Measurements from ENCODE around the gene SNCB.

SNCB gene

DNA sequence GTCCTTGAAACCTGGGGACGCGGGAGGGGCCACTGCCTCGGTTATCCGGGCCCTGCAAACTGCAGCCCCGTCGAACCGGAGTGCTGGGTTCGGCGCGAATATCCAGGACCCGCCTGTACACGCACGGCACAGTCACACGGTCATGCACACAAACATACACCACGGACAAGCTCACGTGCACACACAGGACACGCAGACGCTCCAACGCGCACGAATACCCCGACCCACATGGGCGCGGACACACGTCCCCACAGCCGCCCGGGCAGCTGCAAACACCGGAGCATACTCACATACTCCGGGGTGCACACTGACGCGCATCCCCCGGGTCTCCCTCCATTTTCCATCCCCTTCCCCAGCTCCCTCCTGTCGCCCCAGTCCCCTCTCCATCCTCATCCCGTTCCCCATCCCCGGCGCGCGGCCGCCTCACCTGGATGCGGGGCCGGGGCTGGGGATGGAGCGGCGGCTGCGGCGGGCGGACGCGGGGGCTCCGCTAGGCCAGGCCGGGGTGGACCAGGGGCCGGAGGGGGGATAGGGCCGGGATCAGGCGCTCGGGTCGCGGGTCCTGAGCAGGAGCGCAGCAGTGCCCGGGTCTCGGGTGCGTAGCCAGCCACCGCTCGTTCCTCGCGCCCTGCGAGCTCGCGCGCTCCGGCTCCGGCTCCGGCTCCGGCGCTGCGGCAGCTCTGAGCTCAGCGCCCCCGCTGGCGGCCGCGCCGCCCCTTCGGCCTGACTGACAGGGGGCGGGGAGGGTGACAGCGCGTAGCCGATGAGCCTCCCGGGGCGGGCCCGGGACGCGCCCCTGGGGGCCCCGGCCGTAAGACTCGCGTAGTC, at the start of gene SNCB, which contains the start of gene EIF4E1B:
TSS of gene SNCB (minus strand) at position 682 of the 828 bp plus-strand sequence. CDS start 880 bp downstream, outside the sequence.
TSS of gene EIF4E1B (plus strand) at position 823 of the 828 bp plus-strand sequence. CDS start 12,113 bp downstream, outside the sequence.
- peak in 1 of 2 donors; percentile 34 for DNase-seq (ENCODE audit: low read depth in 2 of 2)

DNA sequence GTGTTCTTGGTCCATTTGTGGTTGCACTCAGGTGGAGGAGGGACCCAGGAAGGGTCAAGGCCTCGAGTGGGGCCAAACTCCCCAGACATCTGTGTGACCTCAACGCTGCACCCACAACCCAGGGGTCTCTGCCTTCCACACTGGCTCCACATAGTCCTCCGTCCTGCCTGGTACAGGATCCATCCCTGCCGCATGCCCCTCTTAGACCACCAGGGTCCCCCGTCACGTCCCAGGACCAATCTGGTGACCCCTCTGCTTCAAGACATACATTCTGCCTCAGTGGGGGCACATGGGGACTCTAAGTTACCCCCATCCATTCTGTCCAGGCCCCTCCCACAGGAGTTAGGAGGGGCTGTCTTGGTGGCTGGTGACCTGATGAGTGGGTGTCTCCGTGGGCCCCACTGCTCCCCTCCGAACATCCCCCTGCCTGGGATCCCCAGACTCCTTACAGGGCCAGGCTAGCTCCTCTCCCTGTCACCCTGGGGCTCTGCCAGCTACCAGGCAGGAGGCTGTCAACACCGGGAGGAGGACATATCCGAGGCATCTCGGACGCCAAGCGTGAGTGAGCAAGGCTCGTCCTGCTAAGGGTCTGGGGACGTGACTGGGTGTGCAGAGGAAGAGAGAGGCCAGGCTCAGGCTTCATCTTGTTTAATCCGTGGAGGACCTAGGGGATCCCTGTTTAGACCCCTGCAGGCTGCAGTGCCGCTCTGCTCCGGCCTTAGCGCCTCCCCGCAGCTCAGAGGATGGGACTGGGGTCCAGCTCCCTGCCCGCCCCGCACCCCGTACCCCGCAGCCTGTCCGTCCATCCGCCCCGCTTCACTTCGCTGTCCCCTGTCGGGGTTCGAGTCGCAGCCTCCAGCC, 49.3 kb upstream of the SNCB start:
- DNase-seq (ENCODE audit: low read depth in 2 of 2), result no peak

DNA sequence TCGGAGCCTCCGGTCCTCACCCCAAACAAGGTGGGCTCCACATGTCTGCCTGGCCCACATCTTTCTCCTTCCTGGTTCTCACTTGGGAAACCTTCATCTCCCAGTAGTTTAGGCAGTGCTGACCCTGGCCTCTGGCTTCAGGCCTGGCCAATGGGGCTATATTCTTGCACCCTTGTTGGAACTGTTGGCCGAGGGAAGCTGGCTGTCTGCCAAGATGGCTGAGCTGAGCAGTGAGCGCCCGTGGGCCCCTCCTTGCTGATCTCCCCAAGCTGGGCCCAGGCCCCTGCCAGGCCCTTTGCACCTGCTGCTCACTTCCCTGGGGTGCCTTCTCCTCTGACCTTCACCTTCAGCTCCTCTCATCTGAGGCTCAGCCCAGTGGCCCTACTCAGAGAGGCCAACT, 48.2 kb upstream of the SNCB start:
- DNase-seq (ENCODE audit: low read depth in 2 of 2), result no peak

DNA sequence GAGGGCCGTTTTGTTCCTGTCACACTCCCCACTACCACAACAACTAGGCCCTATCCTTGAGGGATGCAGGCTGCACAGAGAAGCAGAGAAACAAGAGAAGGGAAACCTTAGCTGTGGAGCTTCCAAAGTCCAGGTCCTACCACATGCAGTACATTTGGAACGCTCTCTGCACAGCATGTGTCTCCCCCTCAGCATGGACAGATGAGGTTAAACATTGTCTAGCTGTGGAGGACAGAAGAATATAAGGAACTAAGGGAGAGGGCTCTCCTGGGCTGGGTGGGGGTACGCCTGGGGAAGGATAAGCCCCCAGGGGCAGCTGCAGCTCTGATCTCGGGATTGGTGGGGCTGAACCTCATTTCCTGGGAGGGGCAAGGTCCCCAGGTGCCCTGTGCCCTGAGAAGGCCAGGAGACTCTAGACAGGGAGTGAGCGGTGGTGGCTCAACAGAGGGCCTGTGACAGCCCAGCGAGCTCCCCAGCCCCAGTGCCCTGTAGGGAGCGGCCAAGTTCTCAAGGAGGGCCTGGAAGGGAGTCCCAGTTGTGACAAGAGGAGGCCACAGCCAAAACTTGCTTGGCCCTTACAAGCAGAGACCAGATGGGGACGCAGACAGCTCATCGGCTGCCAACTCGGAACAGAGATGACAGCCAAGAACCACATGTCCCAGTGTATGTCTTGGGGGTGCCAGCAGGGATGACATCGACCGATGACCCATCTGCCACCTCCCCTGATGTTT, 47.0 kb upstream of the SNCB start:
- no peak for DNase-seq (ENCODE audit: low read depth in 2 of 2)

DNA sequence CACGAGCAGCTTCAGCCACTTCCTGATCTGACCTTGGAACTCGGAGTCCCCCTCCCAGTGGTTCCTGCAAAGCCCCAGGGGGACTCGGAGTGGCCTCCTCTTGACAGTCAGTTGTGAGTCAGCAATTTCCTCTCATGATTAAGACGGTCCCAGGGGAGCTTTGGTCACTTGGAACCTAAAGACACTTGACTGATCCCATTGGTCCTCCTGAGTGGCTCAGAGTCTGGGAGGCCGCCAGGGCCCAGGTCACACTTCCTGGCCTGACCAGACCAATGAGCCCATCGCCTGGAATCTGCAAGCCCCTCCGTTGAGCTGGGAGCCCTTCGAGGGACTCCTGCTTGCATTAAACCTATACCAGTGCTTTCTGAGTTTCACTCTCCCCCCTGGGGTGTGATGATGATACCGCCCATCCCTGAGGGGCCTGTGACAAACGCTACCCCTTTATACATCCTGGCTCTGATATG, 46.1 kb upstream of the SNCB start:
- DNase-seq (ENCODE audit: low read depth in 2 of 2), result no peak

DNA sequence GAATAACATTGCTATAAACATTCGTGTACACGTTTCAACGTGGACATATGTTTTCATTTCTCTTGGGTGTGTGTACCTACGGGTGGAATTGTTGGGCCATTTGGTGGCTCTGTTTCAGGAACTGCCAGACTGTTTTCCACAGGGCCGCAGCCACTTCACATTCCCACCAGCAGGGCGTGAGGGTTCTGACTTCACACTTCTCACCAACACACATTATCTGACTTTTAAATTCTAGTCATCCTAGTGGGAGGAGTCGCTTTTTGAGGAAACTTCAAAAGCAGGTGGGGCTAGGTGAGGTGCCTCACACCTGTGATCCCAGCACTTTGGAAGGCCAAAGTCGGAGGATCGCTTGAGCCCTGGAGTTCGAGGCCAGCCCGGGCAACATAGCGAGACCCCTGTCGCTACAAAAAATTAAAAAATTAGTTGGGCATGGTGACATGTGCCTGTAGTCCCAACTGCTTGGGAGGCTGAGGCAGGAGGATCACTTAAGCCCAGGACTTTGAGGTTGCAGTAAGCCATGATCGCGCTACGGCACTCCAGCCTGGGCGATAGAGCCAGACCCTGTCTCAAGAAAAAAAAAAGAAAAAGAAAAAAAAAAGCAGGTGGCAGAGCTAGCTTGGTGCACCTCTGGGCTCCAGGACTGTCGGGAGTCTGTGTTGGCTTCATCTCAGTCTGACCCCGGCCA, 45.5 kb upstream of the SNCB start:
- no peak for DNase-seq (ENCODE audit: low read depth in 2 of 2)

DNA sequence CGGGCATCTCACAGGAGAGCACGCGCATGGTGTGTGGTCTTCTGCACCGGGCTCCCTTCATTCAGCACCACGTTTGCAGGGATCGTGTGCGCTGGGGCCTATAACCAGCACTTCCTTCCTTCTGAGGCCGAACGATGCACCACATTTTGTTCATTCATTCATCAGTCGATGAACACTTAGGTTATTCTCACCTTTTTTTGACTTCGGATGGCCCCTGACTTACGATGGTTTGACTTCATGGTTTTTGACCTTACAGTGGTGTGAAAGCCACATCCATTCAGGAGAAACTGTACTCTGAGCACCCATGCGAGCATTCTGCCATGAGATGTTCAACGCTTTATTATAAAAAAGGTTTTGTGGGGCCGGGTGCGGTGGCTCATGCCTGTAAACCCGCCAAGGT, 44.5 kb upstream of the SNCB start:
- DNase-seq (ENCODE audit: low read depth in 2 of 2), result no peak

DNA sequence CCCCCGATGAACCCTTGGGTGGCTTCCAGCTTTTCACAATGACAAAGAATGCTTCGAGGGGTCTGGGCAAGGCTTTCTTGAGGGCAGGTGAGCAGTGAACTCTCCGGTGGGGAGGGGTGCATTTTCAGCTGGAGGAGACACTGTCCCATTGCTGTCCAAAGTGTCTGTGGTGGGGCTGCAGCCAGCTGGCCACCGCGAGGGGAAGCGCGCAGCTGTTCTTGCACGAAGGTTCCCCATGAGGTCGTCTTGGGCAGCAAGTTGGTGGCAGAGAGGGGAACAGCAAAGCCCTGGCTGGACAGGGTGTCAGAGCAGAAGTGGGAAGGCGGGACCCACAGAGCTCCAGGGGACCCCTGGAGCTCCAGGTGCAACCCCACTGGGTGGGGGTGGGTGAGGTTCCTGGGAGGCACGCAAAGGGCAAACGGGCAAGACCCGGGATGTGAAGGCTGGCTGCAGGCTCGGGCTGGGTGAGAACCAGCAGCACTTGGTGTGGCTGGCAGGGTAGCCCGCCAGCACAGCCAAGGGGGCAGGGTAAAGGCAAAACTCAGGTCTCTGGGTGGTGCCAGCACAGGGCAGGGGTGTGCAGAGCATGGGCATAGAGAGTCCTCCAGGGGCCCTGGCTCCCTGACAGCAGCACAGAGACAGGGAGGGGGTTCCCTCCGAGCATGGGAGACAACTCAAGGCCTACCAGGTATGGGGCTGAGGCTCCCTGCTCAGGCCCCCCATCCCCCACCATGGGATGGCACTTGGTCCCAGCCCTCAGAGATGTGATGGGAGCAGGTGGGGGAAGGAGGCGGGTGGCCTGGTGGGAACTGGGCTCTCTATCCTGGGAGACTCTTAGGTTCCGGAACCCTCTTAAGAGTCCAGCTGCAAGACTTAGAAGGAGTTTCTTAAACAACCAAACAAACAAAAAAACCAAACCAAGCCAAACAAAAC, 43.6 kb upstream of the SNCB start:
- no peak for DNase-seq (ENCODE audit: low read depth in 2 of 2)

DNA sequence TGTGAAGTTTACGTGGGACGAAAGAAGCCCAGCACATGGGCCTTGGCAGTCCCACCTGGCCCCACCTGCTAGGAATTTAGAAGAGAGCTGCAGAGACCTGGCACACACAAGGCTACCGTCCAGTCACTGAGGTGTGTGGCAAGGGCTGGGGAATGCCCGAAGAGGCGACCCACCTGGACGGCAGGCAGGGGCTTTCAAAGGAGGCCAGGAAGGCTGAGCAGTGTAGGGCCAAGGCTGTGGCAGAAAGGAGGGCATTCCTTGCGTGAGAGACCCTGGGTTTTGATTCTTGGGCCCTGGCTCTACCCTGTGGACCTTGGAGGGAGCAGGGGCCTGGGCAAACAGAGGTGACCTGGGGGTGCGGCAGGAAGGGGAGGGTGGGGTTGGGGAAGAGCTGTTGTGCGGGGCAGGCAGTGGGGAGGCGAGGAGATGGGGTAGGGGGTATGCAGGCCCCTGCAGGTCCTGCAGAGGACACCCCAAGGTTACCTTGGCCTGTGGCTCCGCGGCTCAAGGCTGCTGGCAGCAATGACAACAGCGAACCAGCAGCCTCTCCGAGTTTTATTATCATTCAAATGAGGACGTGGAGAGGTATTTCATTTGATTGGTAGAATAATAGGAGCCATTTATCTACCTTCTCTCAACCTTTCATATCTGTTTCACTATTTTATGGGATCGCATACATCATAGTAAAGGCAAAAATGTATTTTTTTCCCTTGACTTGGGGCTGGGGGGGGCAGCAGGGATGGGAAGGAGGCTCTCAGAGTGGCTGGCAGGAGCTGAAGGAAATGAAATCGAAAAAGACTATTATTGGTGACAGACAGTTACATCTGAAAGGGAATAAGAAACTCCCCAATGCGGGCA, 41.8 kb upstream of the SNCB start:
- DNase-seq (ENCODE audit: low read depth in 2 of 2), result no peak

DNA sequence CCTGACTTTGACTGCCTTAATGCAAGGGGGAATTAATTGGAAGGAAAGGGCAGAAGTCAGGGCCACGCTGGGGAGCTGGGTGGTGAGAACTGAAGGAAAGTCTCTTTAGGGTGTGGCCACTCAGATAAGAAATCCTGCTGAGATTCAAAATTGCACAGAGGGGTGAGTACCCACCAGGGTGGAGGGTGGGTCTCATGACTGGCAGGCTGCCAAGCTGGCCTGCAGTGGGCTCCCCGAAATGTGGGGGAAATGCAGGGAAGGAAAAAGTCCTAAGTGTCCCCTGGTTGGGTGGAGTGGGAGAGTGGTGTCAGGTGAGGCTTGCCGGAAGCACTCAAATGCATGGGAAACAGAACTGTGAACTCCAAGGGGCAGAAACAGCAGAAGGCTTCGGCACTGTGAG, 41.1 kb upstream of the SNCB start:
- no peak for DNase-seq (ENCODE audit: low read depth in 2 of 2)

DNA sequence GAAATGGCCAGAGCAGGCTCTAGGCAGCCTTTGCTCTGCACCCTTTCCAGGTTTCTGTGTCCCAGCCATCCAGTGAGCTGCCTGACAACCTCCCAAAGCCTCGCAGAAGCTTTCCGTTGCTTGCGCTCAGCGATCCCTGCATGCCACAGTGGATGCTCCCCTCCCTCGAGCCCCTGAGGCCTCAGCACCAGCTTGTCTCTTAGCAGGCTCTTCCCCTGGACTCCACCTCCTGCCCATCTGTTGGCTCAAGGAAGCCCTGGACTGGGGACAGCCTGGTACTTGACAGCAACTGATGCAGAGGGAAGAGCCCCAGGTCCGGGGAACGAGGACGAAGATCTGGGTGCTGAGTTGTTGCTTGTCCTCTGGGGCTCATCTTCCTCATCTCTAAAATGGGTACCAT, 40.1 kb upstream of the SNCB start:
- no peak for DNase-seq (ENCODE audit: low read depth in 2 of 2)

DNA sequence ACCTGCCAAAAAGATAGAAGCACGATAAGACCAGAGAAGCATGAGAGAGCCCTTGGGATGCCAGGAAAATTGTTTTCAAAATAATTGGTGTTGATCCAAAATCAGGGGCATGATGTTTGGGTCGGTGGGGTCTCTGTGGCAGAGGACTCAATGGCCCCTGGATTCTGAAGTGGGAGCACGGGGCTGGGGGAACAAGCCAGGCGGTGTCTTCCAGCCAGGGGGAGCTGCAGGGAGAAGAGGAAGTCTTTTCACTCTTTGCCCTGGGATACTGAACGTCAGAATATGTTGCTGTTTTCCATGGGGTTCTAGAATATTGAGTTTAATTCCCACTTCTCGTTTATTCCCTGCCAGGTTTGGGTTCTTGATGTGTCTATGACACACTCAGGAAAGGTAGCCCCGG, 37.3 kb upstream of the SNCB start:
- DNase-seq (ENCODE audit: low read depth in 2 of 2), result no peak

DNA sequence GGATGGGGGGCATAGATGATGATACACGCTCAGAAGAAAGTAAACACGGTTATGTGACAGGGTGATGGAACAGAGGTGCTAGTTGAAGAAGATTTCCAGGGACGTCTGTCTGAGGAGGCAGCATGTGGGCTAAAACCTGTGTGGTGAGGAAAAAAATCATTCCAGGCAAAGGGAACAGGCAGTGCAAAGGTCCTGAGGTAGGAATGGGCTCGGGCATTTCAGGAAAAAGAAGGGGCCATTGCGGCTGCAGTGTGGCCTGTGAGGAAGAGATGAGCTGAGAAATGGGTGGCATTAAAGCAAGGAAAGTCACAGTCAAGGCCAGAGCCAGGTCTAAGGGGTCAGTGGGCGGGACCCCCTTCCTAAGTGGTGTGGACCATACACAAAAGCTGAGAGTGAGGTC, 35.2 kb upstream of the SNCB start:
- DNase-seq (ENCODE audit: low read depth in 2 of 2), result no peak

DNA sequence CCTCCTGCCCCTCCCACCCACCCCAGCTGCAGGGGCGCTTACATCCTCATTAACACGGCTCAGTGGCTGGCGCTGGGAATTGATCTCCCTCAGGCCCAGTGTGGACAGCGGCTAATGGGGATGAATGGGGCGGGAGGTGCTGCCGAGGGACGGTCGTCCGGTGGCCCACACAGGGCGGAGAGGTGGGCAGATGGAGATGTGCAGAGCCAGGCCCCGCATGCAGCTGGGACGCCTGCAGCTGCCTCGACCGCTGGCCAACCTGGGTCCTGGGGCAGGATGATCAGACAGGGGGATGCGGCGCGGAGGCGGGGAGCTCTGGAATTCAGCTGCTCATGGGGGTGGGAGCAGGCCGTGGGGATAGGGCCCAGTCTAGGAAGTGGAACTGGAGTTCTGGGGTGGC, 34.6 kb upstream of the SNCB start:
- DNase-seq (ENCODE audit: low read depth in 2 of 2), result no peak

DNA sequence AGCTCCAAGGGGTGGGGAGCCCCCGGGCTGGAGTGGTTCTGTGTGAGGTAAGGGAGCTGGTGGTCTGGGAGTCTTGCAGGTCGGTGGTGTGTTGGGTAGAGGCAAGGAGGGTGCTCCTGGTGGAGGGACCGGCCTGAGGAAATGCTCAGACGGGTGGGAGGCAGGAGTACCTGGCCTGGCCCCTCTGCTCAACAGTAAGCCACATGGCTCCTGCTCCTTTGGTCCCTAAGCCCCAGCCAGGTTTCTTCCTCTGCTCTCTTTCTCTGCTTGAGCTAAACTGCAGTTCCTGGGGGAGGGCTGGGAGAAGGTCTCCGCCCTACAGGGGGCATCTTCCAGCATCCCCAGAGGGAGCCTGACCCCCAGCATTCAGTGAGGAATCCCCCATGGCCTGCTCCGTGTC, 34.1 kb upstream of the SNCB start:
- no peak for DNase-seq (ENCODE audit: low read depth in 2 of 2)

DNA sequence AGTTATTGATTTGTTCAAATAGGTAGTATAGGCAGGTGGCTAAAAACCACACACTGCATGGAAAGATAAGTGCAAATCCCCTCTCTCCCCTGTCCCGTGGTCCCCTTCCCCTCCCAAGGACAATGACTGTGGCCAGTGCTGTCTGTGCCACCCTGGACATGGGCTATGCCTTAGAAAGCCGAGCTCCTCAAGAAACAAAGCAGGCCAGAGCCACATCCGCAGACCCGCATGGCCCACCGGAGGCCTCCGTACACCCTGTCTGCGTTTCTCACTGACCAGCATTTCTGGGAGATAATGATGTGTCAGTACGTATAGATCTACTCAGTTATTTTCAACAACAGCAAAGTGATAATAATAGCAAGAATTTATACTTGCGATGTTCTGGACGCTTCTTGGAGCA, 33.2 kb upstream of the SNCB start:
- DNase-seq (ENCODE audit: low read depth in 2 of 2), result no peak

DNA sequence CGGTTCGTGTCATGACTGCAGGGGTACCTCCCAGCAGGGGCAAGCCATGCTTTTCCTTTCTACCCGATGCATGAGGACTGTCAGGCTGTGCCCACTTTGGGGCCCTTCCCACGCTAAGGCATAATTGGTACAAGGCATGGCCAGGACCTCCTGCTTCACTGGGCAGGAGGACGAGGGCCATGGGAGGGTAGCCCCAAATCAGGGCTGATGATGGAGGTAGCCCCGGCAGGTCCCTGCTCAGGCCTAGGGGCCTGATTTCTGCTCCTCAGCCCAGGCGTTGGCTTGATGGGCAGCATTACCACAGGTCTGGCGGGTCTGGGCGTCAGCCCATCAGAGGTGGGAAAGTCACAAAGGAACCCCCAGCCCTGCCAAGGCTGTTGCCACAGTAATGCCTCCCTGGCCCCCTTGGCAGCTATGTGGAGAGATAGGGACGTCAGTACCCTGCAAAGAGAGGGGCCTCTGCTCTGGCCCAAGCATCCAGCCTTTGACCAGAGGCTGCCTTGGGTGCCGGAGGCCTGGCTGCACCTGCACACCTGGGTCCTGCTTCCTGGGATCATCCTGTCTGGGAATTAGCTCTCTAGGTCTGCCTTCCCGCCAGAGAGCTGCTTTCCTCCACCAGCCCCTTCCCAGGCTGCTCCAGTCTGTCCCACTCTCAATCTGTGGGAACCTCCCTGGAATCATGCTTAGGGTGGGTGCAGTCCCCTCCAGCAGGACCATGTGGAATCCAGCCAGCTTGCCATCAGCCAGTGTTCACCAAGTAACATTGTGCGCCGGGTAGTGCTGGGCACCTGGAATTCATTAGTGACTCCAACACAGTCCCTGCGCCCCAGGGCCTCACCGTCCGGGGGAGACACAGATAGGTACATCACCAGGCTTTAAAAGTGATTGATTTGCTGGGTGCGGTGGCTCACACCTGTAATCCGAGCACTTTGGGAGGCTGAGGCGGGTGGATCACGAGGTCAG, 32.3 kb upstream of the SNCB start:
- DNase-seq (ENCODE audit: low read depth in 2 of 2), result no peak

DNA sequence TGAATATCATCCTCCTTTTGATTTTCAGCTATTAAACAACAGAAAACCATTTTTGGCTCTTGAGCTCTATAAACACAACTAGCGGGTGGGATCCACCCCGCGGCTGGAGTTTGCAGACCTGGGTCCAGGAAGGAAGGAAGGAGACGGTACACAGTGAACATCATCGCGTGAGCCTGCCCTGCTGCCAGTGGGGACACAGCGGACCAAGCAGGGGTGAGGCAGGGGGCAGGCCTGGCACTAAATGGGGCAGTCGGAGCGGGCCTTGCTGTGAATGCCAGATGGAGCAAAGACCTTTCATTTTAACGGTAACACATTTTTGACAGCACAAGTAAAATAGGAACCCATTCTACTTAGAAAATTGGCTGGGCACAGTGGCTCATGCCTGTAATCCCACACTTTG, 31.3 kb upstream of the SNCB start:
- no peak for DNase-seq (ENCODE audit: low read depth in 2 of 2)
